ENCODE results near the gene PNP.
A peak's percentile ranks its signal among the peaks of the same experiment; 100 is the strongest.
"Not testable (repeated sequence)": the region's sequence is repeated elsewhere in the genome, so short reads cannot be mapped to it uniquely, and the experiment has no call there.

Gene PNP

DNA sequence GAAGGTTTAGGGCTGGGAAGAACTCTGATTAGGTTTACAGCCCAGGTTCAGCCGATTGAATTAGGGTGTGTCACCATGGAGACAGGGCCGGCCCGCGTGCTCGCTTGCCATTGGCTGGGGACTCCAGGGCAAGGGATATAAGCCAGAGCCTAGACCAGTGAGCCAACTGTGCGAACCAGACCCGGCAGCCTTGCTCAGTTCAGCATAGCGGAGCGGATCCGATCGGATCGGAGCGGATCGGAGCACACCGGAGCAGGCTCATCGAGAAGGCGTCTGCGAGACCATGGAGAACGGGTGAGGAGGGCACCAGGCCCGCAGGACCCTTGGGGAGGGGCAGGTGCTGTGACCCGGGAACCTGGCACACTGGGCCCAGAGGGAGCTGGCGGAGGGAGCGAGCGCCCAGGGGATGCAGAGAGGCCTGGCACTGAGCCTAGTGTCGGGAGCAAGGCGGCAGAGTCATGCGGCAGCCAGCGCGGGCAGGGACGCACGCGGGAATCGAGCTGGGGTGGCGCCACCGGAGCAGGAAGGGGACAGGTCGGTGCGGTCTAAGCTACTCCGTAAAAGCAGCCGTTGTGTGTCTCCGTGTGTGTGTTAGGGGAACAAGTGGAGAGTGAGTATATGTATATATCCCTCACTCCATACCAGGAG, at the start of gene PNP:
PNP (plus strand) TSS at position 165 of the 648 bp plus-strand sequence; CDS start at position 284, 119 bp downstream.
- DNase-seq (ENCODE audit: low read depth in 2 of 2, low spot score in 1 of 2), result peak; percentile 66 to 76

DNA sequence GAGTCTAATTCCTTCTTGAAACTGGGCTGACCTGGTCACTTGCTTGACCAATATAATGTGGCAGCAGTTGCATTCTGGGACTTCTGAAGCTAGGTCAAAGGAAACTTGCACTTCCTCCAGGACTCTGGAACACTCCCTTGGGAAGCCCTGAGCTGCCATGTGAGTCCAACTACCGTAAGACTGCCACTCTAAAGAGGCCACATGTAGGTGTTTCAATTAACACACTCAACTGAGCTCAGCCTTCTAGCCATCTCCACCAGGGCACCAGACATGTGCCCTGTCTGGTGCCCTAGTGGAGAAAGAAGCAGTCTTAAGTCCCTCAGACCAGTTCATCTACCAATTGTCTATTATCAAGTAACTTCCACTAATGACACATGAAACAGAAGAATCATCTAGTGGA, 49.8 kb upstream of the PNP start:
- no peak for DNase-seq (ENCODE audit: low read depth in 2 of 2, low spot score in 1 of 2)

DNA sequence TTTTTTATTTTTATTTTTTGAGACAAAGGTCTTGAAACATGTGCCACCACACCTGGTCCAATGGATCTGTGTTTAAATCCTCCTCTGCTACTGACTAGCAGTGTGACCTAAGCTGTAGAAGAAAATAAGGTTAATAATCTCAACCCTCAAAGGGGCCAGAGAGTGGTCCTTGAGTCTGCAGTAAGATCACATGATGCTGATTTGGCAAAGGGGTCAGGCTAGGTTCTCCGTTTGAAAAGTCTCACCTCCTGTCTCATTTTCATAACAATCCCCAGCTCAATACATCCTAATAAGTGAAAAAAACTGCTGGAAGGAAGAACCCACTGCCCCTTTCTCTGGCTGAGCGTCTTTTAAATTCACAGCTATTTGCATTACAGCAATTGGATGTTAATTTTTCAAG, 47.9 kb upstream of the PNP start:
- no peak for DNase-seq (ENCODE audit: low read depth in 2 of 2, low spot score in 1 of 2)

DNA sequence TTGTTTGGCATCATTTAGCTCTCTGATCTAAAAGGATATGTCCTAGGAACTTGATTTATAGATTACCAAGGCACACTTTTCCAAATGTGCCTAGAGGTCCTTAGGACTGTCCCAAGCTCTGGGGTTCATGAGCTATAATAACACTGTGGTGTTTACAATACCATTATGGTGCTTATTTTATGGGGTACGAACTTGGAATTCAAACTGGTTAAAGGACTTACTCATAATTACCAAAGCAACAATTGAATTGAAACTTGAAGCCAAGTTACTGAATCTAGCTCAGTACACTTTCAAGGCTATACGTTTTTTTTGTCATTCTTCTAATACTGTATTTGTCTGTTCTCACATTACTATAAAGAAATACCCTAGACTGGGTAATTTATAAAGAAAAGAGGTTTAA, 46.3 kb upstream of the PNP start:
- DNase-seq (ENCODE audit: low read depth in 2 of 2, low spot score in 1 of 2), result no peak

DNA sequence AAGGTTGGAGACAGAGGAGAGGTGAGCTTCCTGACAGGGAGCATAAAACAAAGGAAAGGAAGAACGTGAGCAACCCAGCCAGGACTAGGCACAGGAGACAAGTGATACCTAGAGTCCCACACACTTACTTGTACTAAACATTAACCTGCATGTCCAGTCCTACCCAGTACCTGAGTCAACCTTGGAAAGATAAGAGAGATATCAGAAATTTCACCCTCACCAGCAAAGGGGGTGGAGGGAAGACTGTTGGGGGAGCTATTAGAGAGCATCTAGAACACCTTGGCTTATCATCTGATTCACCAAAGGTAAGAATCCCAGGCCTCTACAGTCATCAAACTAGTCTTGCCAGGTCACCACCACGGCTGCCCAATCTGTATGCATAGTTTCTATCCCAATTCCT, 44.4 kb upstream of the PNP start:
- no peak for DNase-seq (ENCODE audit: low read depth in 2 of 2, low spot score in 1 of 2)

DNA sequence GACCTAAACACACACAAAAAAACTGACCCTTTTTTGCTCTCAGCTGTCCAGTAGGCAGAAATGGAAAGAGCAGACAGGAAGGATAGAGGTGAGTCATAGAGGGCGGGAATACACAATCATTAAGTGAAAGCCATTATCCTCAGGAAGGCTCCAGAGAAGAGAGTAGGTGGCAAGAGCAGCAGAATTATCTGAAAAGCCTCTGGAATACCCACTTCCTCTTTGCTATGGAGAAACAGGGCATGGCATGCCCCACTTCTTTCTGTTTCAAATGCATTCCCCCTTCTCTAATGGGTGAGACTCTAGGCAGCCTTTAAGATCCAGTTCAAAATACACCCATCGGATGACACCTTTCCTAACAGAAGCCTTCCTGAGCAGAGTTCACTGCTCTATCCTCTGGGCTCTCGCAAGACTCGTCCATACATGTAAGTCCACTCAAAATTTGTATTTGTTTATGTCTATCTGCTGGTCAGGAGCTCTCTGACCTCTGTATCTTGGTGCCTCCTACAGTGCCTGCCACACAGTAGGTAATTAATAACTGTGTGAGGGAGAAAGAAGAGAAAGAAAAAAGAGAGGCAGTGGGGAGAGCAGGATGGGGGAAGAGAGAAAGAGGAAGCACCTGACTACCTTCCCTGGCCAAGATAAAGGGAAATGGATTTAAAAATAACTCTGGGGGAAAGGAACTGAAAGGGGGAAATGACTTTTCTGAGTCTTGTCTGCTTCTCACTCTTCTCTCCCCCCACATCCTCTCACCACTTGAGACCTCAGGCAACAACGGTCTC, 41.8 kb upstream of the PNP start:
- no peak for DNase-seq (ENCODE audit: low read depth in 2 of 2, low spot score in 1 of 2)

DNA sequence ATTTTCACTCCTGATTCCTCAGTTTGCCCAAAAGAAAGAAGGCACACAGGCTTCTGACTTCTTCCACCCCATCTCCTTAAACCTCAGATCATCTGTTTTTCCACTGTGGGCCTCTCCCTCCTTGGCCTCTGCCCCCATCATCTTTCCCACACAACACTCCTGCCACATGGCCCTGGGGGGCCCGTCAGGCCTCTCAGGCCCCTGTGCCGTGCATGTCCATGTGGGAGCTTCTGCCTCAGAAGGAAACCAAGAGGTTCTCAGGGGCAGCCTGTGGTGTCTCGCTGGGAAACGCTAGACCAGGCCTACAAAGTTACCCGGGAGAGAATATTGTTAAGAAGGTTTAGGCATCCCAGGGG, 41.2 kb upstream of the PNP start:
- DNase-seq (ENCODE audit: low read depth in 2 of 2, low spot score in 1 of 2), result no peak

DNA sequence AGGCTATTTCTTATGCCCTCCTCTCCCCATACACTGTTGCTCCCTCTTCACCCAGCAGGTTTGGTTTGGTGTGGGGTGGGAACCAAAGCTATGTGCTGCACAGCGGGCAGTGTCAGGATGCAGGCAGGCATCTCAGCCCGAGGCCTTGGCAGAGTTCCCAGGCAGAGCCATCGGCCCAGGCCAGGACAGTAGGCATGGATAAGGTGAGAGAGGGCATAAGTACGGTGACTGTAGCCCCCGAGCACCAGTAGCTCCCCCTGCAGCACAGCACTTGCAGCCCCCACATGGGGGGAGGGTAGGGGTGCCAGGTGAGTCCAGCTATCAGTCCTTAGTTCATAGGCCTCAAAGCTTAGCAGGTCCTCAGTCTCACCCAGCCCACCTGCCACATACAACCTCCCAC, 40.4 kb upstream of the PNP start:
- no peak for DNase-seq (ENCODE audit: low read depth in 2 of 2, low spot score in 1 of 2)

DNA sequence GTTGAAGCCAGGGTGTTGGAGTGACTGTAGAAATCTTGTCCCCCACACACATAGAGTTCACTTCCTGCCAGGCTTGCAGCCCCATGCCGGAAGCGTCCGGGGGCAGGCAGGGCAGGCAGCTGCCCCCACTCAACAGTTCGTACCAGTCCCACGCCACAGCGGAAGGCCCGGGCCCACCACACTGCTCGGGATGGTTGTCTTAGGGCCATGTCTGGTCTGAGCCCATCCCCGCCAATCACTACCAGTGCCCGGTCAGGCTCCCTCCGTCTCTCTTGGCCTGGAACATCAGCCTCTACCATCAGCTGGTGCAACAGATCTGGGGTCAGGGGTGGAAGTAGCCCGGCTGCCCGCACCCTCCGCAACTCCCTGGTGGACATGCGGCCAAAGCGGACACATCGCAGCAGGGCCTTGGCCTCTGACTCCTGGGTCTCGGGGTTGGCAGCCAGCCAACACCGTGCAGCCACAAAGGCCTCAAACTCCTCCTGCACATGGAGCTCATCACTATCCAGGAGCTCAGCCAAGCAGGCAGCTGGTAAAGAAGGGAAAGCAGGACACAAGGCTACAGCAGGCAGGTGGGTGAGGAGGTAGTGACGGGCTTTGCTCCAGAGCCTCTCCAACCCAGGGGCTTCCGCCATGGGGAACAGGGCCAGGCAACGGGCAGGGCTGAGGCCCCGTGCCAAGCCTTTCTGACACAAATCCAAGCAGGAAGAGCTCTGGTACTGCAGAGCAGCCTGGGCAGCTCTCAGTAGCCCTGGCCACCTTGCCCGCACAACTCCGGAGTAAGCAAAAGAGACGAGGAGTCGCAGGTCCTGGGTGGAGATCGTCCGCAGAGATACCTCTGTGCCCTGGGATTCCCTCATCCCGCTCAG, 39.2 kb upstream of the PNP start:
- DNase-seq (ENCODE audit: low read depth in 2 of 2, low spot score in 1 of 2), result no peak

DNA sequence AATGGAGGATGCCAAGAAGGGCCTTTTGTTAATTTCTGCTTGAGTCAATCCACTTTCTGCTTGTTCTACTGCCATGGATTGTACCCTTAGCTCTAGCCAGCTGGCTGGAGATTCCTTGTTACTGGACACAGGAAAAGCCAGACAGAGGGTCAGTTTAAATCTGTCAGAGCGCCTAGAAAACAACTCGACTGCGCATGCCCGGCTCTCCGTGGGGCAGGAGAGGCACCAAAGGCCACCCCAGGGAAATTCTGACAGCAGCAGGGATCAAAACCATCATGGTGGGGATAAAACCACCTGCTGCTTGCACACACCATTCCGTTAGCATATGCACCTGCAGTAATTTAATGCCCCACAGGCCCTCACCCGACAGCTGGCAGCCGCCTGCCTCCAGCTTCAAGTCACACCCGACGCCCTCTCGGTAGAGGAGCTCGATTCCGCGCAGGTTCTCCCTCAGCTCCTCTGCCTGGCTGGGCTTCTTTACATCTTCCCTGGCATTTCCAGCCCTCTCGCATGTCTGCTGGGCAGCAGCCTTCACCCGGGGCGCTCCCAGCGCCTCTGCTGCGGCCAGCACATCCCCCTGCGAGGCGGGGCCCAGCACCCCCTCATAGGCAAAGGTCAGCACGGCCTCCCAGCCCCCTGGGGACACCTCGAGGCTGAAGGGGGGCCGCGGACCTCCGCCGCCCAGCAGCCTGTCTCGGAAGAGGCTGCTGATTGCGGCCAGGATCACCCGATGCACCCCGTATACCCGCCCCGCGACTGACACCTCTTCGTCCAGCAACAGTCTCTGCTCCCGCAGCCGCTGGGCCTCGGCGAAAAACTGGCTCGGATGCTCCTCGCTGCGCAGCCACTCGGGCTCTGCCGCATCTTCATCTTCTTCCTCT, 34.3 kb upstream of the PNP start:
- DNase-seq (ENCODE audit: low read depth in 2 of 2, low spot score in 1 of 2), result no peak

DNA sequence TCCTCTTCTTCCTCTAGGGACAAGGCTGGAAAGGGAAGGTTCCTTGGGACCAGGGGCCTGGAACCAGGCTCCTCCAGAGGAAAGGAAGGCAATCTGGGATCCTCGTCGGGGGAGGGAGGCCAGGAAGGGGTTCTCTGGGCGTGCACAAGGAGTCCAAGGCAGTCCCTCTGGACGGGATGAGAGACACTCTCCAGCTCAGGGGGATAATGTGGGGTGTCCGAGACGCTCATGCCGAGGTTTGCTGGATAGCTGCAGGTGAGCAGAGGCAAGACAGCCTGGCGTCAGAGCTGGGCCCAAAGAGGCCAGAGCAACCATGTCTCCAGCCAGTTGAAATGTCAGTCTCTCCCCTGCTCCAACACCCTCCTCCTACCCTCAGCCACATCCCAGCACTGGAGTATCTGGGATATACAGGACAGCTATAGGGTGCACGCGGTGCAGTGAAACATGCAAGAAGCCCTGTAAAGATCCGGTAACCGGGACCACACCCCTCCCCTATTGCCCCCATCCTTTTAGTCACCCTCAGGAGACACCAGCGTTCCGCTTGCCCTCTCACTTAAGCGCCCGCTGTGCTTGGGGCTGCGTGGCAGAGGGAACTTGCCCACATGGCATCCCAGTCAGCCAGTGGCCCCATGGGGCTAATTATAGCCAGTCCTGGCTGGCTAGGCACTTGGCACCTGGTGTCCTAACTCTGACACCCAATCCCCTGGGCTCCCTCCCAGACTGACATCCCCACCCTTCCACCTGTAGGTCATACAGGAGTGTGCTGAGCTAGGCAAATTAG, 33.4 kb upstream of the PNP start, which contains the start of gene KLHL33:
KLHL33 (minus strand) TSS at position 585 of the 781 bp plus-strand sequence; CDS start at position 230, 355 bp downstream.
- no peak for DNase-seq (ENCODE audit: low read depth in 2 of 2, low spot score in 1 of 2)

DNA sequence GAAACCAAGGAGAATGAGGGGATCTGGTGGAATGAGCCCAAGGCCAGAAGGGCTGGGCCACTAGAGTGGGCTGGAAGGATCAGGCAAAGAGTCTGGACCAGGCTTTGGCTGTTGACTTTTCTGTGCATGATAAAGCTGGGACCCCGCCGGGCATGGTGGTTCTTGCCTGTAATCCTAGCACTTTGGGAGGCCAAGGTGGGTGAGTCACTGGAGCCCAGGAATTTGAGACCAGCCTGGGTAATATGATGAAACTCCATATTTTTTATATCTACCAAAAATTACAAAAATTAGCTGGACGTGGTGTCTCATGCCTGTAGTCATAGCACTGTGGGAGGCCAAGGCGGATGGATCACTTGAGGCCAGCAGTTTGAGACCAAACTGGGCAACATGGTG, 32.8 kb upstream of the PNP start:
- DNase-seq (ENCODE audit: low read depth in 2 of 2, low spot score in 1 of 2), result no peak

DNA sequence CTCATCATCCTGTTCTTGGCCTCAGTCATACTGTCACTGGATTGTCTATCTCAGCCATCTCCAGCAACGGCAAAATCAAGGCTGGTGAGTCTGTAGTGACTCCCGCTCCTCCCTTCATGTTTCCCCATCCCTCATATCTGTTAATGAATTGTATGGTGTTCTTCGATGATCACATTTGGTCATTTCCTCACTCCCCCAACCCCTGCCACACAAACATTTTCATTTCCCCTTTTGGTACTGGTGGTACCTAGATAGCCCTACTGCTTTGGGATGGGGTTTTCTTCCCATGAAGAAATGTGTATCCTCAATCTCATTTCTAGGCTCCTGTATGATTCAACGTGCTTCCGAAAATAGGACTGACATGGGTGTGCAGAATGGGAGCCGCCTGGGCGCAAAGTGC, 30.5 kb upstream of the PNP start:
- no peak for DNase-seq (ENCODE audit: low read depth in 2 of 2, low spot score in 1 of 2)

DNA sequence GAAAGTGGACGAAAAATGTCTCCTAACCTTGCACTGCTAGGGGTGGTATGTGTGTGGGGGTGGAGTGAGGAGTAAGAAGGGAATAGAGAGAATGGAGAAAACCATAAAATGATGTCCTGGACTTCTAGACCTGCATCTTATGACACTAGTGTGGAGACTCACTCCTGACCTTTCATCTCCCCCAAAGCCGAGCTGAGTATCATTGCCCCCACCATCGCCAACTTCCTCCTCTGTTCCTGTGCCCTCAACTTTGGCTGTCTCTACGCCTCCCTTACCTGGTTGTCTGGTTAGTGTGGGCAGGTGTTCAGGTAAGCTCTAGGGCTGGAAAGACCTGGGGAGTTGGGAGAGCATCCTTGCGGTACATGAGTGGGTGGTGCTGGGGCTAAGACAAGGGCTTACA, 28.7 kb upstream of the PNP start:
- no peak for DNase-seq (ENCODE audit: low read depth in 2 of 2, low spot score in 1 of 2)

DNA sequence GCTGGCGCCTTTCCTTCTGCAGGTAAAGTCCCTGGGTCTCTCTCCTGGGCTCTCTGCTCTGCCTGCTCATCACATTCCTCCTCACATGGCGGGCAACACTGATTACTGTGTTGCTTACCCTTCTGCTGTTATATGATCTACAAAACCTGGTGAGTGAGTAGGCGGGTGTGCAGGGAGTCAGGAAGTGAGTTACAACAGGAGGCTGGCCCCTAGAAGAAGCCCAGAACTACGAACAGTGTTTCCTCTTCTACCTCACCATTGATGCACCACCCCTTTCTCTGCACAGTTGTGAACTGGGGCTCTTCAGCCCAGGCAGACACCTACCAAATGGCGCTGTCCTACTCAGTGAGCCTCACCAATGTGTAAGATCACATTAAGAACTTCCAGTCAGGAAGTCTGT, 28.3 kb upstream of the PNP start:
- DNase-seq (ENCODE audit: low read depth in 2 of 2, low spot score in 1 of 2), result peak in 1 of 2 donors; percentile 2

DNA sequence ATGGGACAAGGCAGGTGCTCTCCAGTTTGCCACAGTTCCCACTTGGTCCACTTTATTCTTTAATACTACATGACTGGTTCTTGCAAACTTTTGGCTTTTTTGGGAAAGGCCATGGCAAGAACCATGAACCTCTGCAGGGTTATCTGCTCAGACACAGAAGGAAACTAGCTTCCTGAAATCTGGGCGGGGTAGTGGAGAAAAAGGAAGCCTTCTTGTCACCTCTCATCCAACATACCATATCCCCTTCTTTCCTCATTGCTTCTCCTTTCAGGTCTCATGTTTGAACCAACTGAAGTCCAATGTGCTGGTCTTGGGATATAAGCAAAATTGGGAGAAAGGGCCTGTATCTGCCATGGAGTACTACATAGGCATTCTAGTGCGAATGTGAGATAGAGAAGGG, 27.7 kb upstream of the PNP start:
- no peak for DNase-seq (ENCODE audit: low read depth in 2 of 2, low spot score in 1 of 2)

DNA sequence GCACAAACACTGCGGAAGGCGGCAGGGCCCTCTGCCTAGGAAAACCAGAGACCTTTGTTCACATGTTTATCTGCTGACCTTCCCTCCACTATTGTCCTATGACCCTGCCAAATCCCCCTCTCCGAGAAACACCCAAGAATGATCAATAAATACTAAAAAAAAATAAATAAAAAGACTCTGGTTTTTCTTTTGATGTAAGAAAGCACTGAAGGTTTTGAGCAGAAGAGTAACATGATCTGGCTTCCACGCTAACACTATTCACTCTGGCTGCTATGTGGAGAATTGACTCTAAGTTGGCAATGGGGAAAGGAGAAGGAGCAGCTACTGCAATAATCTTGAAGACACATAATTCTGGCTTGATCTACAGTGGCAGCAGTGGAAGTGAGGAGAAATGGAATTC, 25.6 kb upstream of the PNP start:
- not testable (repeated sequence) for DNase-seq (ENCODE audit: low read depth in 2 of 2, low spot score in 1 of 2)

DNA sequence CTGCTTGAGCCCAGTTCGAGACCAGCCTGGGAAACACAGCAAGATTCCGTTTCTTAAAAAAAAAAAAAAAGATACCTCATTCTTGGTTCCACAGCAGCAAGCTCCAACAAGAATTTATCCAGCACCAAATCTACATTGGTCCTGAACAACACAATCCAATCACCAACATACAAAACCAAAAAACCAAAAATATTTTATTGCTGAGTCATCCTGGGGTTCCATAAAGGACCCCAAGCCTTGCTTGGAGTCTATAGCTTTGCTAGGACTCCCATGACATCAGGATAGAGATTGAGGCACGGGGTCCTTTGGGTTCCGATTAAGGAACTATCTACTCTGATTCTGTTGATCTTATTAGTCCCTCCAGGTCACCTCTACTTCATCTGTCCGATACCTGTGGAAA, 22.3 kb upstream of the PNP start:
- DNase-seq (ENCODE audit: low read depth in 2 of 2, low spot score in 1 of 2), result no peak

DNA sequence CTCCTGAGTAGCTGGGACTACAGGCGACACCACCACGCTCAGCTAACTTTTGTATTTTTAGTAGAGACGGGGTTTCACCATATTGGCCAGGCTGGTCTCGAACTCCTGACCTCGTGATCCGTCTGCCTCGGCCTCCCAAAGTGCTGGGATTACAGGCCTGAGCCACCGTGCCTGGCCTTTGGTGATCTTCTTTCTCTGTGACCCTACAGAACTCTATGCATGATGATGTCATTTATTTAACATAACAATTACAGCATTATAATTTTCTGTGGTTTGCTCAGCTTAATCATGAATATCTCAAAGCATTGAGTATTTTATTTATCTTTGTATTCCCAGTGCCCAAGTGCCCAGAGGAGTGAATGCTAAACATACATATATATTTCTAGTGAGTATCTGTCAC, 16.4 kb upstream of the PNP start:
- DNase-seq (ENCODE audit: low read depth in 2 of 2, low spot score in 1 of 2), result not testable (repeated sequence)
